ENCODE data around the gene SLC35F3.
"Not testable (repeated sequence)": the region's sequence is repeated elsewhere in the genome, so short reads cannot be mapped to it uniquely, and the experiment has no call there.

Gene SLC35F3

GRCh38 chr1:234270093-234270492 lies 365.6 kb downstream of the SLC35F3 start:
- DNase-seq = no peak

DNA sequence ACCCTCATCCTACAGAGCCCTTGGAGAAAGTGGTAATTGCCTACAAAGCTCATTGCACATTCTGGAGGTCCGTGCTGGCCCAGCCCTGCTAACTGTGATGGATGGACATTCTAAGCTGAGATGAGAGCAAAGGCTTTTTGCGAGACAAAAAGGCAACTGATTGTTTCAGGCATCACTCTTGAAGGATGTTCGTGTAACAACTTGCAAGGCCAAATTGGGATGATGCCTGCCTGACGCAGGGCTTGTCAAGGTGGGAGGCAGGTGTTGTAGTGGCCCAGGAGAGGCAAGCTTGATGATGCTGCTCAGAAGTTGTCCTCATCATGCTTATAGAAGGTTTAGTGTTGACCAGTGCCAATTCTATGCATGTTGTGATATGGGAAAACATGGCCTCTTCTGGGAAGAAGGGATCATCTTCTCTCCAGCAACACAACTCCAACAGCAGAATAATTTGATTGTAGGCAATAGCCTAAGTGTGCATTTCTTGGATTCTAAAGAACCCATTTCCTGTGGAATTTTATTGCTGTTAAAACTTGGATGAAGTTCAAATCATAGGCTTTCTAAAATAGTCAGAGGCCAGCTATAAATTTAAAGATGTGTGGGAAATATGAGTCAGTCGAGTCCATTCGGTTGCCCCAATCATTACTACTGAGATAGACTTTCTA lies 366.2 kb downstream of the SLC35F3 start:
- DNase-seq = no peak

- DNase-seq = no peak
Measured at GRCh38 chr1:234271243-234271606, 366.7 kb downstream of the SLC35F3 start.

DNA sequence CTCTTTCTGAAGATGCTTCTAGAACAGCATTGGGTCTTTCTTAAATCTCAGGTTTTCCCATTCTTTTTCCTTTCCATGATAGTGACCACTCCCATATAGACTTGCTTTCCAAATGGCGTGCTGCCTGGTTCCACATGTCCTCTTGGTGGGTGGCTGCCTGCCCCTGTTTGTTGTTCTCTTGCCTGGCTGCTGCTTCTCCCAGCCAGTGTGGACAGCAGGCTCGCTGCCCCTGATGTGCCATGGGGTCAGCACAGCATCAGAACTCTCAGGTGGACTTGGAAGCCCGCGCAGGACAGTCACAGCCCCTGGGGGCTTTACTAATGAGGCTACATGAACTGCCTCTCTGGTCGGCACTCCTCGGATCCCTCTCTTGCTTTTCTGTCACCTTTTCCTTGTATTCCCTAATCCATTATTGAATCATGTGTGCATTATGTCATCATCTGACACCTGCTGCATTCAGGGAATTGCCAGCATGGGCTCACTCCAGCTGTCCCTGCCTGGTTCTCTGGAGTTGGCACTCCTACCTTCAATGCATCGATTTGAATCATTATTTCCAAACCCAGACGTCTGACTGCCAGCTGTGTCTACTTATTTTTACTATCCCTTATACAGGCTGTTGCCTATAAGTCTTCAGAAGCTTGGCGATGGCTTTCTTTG lies 368.3 kb downstream of the SLC35F3 start:
- DNase-seq = no peak

- no peak for DNase-seq
Measured at GRCh38 chr1:234273981-234274380, 369.5 kb downstream of the SLC35F3 start.

DNA sequence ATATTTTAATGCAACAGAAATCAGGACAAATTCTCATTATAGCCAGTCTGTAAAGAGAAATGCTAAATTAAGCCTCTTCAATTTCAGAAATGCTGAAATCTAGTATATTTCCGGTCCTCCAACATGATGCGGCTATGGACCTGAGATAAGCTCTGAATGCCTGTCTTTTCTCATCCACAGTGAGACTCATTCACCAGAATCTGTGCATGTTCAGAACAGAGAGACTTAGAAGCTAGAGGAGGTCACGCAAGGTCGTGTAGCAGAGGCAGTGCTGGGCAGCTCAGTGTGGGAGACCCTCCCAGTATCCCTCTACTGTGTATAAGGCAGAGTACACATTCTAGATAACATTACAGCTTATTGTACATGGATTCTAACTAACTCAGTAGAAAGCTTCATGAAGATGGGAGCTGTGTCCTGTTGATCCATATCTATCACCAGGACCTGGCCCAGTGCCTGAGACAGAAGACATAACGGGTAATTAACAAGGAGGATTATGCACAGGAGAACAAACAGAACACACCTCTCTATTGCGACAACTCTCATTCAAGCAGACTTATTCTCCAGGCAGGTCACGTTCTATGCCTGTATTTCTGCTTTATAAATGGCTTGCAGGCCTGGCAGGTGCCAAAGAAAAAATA lies 371.8 kb downstream of the SLC35F3 start:
- no peak for DNase-seq

DNA sequence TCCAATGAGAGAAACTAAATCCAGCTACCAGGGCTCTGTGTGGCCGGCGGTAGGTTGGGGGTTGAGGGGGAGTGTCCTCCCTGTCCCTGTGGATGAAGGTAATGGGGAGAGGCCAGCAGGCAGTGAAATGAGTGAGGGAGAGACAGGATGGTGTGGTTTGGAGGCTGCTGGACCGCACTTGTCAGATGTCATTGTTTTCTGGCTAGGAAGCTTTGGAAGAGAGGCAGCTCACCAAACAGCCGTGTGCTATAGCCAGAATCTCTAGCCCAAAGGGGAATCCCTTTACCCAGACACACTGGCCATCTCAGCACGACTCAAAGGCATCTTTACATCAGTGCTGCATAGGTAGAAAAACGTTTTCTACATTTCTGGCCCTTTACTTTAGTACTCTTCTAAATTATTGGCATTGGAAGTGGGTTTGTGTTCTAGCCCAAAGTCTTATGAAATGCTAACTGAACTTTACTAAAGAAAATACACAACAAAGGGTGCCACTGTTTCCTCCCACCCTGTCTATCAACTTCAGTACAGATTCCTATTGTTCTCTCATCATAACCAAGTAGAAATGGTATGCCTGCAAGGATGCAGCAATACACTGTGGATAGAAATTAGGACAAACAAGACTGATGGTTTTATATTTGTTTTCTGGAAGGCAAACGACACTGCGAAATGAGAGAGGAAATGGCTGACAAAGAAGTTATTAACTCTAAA lies 372.8 kb downstream of the SLC35F3 start:
- DNase-seq = no peak

- no peak for DNase-seq
Measured at GRCh38 chr1:234279021-234279420, 374.5 kb downstream of the SLC35F3 start.

- no peak for DNase-seq
Measured at GRCh38 chr1:234280500-234280899, 376.0 kb downstream of the SLC35F3 start.

- DNase-seq = no peak
Measured at GRCh38 chr1:234281826-234282489, 377.5 kb downstream of the SLC35F3 start.

- DNase-seq = no peak
Measured at GRCh38 chr1:234286206-234286605, 381.7 kb downstream of the SLC35F3 start.

DNA sequence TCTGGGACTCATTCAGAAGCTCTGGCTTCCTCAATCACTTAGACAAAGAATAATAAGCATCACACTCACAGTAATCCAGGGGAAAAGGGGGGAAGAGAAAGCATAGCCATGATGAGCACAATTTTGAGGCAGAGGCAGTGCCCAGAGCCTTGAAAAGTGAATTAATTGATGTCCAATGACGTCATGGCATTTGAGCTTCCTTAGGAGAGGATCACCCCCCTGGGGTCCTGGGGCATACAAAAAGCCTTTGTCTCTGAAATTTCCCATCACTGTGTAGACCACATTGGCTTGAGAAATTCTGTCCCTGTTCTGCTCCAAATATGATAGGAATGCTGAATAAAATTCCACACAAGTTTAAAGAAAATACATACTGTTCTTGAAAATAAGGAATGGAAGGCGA lies 384.5 kb downstream of the SLC35F3 start:
- DNase-seq = no peak

- DNase-seq = no peak
Measured at GRCh38 chr1:234289538-234290305, 385.2 kb downstream of the SLC35F3 start.

DNA sequence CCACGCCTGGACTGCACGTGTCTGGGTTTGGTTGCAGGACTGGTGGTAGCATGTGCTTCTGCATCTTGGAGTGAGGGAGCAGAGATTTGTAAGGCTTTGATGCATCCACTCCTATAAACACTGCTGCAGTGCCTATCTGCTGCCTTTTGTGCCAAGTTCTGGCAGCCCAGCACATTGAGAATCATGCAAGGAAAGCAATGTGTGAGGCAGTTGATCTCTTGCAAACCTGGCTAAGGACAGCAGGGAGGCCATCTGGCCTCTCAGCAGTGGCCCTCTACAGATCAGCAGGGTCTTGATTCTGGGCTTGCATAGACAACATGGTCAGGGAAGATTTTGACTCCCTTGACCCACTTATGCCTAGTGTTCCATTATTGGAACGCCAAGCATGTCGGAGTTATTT lies 387.5 kb downstream of the SLC35F3 start:
- DNase-seq = no peak

DNA sequence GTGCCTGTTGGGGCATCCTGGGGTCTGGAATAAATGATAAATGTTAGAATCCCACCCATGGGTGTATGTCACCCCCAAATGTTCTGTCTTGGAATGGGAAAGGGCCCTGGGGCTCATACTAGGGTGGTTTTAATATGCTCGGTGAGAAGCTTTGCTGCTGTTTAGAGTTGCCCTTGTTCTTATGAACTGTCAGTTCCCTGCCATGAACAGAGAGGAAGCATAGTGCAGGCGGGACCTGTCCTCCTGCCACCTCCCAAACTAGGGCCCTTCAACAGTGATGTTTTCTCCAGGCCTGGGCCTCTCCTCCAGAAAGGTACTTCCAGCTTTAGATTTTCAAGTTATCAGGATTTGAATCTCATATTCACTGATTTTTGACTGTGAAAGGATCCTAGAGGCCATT lies 388.1 kb downstream of the SLC35F3 start:
- DNase-seq = no peak

DNA sequence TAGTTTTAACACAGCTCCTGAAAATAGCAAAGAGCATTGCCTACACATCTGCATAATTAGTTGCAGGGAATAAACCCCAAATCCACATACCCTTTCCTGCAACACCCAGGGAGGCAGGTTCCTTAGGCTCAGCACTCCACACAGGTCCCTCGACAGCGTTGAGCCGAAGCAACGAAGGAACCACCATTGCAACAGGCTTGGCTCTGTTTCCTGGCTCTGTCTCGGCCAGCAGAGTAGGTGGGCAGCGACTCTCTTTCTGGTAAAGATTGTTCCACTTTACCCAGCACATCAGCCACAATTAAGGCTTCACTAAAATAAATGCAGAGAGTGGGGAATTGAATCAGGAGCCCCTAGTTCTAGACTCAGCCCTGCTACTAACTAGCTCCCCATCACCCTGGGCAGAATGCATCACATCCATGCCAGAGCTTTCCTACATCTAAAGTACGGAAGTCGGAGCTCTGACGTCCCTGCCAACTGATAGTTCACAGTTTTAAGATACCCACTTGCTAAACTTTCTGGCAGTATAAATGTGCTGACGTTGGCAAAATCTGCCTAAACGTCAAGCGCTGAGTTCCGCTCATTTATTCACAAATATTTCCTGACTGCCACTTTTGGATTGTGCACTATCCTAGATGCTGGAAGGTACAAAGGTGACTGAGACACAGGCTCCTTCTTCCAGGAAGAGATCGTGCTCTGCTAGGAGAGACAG lies 389.8 kb downstream of the SLC35F3 start:
- DNase-seq = no peak

- no peak for DNase-seq
Measured at GRCh38 chr1:234295068-234295467, 390.6 kb downstream of the SLC35F3 start.

GRCh38 chr1:234295626-234296025 lies 391.1 kb downstream of the SLC35F3 start:
- no peak for DNase-seq

DNA sequence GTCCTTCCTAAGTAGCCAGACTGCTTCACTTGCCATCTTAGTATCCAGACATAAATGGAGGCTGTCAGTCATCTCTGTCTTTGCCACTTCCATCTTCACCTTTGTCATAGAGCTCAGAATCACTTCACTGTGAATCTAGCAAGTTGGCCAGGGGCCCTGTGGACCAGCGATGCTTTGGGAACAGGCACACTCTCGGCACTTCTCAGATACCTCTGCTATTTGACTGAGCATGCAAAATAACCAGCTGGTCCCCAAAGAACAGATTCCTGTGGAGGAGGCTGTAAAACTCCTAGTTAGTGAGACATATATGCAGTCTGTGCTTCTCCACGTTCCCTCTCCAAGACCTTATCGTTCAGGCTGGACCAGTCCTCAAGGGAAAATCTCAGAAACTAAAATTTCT lies 392.0 kb downstream of the SLC35F3 start:
- DNase-seq = no peak

DNA sequence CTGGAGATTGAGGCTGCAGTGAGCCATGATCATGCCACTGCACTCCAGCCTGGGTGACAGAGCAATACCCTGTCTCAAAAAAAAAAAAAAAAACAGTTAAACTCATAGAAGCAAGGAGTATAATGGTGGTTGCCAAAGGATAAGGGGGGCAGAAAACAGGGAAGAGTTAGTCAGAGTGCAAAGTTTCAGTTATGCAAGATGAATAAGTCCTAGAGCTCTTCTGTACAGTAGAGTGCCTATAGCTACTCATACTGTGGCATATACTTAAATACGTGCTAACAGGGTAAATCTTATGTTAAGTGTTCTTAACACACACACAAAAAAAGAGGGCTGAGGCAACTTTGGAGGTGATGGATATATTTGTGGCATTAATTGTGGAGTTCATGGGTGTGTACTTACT lies 393.2 kb downstream of the SLC35F3 start:
- DNase-seq = no peak

DNA sequence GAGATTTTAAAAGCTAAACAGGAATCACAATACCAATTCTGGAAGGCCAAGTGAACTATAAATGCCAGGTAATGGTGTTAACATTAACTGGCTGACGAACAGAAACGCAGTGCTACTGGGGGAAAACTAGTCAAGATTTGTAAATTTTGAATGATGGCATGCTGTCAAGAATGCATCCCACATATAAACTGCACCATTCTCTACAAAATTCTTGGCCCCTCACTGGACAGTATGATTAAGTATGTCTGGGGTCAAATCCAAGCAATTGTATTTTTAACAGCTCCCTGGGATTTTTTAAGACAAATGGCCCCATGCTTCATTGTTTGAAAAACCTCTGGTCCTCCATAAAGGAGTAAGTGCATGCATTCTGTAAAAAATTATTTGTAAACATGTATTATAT lies 395.6 kb downstream of the SLC35F3 start:
- DNase-seq = no peak

- DNase-seq = not testable (repeated sequence)
Measured at GRCh38 chr1:234301663-234302062, 397.2 kb downstream of the SLC35F3 start.

Measured in activated CD8-positive, alpha-beta memory T cell treated with anti-CD3 and anti-CD28 coated beads, Interleukin-2, amount 50 U/mL, for 4 hours (primary cell).